HG03469 (cell line): Measurements from ENCODE around the gene AKR1A1.
"Not testable (repeated sequence)": the region's sequence is repeated elsewhere in the genome, so short reads cannot be mapped to it uniquely, and the experiment has no call there.

ENCODE experiments used
- ATAC-seq: cut with Tn5 transposase; IDR thresholded peaks from one replicate; pipeline ENCODE4 v1.9.1; 2021; ENCODE audit warnings: mild to moderate bottlenecking, moderate library complexity, moderate number of reproducible peaks; ENCODE audit not compliant: unreplicated experiment

The AKR1A1 gene

DNA sequence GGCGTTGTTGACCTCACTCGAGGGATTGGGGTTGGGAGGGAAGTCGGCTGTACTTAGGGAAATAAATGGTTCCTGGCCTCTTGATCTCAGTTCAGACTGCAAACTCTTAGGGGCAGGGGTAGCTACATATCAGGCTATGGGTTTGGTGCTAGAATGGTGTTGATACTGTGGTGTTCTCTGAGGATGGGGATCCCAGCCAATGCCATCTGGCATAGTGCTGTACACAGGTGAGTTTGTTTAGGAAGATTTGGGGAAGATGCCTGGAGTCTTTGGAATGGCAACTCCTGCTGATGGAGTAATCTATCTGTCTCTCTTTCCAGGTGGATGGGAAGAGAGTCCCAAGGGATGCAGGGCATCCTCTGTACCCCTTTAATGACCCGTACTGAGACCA is 18.9 kb downstream of the AKR1A1 start:
- ATAC-seq, result no peak

DNA sequence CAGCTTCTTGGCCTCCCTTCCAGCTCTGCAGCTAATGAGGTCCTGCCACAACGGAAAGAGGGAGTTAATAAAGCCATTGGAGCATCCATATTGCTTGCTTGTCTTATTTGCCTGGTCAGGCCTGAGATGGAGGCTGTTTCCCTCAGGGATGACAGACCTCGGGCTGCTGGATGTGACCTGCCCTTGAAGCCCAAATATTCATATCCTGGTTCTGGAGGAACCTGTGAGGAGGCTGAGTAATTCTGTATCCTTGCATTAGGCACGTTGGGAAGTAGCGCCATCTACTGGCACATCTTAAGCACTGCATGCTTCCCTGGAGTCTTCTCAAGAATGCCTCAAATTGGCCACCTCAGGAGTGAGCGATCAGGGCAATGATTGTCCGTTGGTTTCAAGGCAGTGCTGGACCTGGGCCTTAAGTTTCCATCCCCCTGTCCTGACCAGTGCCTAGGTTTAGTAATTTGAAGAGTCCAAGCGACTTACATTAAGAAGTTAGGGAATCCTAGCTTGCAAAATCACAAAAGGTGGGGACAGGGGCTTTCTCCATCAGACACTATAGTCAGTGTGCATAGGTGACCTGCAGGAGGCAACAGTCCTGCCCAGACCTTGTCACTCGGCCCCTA is 19.4 kb downstream of the AKR1A1 start:
- no peak for ATAC-seq

DNA sequence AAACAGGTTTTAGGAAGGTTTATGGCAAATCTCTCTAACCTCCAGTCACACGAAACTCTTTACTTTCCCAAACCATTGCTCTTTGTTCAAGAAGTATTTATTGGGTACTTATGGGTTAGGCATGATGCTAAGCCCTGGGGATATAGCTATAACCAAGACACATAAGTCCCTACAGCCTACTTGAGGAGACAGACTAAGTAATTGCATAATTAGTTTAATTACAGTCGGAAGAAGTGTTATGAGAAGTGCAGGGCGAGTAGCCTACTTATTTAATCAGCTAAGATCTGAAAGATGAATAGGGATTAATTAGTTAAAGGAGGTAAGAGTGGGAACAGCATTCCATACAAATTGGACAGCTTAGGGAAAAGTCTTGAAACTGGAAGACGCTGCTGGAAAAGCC is 20.0 kb downstream of the AKR1A1 start:
- no peak for ATAC-seq

DNA sequence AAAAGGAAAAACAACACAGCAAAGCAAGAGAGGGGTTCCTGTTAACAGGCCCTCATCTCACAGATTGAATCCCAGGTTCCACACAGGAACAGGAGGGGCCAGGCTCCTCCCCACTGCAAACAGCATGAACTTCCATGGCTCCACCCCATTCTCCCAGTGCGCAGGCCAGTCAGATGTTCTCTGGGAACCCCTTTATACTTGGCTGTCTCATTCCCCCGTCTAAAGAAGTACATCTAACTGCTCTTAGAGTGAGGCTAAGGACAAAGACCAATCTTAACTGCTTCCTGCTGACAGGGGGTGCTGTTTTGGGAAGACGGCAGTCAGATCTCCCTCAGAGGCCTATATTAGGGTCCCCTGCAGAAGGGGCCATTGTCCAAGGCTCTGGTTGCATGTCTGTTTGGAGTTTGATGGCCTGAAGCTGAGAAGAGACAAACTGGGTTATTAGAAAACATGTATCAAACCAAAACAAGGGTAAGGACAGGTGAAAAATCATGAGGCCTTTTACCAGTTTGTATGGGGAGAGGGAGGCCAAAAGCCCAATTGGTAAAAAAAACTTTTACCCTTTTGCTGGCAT is 22.7 kb downstream of the AKR1A1 start:
- no peak for ATAC-seq

DNA sequence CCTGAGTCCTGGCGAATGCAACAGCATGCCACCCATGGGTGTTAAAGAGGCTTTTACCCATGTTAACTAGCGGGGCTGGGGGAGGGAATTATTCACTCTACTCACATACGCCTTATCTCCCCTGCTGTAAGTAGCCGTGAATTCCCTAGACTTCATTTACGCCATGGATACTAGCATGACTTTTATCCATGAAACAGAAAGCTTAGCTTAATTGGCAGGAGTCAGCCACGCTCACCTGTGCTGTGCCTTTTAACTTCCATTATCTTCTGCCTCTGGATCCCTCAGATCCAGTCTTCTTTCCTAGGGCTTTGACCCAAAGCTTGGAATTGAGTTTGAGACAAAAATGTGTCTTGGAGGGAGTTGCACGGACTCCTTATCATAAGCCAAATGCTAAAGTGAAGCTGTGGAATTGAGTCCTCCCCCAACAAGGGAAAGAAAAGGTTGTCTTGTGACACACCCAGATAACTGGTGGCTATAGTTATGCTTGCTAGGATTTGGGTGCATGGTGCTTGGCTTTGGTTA is 23.5 kb downstream of the AKR1A1 start:
- no peak for ATAC-seq

DNA sequence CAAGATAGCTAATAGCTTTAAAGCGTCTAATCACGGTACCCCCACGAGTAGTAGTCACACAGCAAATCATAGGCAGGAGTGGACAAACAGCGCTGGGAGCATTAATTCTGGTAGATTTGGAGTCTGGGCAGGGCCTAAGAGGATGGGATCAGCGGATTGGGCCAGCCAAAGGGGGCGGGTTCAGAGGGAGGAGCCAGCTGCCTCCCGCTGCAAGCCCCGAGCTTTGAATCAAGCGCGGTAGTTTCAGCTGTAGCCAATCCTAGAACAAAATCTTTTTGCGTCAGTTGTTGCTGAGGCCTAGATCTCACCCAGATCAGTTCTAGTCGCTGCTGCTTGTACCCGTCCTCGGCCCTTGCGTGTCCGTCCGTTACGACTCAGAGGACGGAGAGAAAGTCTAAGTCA is 32.6 kb downstream of the AKR1A1 start:
- ATAC-seq, result peak; percentile 72

DNA sequence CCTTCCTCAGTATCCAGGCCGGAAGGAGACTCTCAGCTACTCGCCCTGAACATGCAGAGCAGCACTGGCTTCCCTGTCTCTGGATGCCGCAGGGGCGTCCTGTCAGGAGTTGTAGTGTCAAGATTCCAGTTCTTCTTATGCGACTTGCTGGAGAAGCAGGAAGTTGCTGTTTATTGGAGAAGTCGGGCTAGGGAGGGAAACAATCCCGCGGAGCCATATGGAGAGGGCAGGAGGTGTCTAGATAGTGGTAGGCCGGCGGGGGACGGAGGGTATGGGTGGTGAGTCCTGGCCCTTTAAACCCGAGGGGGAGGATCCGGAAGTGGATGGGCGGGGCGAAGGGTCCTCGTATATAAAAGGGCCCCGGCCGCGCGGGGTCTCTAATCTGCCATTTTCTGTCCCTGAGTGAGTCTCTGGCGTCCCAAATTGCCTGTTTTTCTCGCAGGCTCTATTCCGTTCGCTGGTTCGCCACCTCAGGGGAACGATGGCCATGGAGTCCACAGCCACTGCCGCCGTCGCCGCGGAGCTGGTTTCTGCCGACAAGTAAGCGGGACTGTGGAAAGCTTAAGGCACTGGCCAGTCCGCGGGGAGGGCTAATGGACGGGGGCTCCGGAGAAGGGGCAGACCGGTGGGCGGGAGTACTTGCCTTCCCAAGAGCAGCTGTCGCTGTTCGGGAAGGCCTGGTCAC is 33.2 kb downstream of the AKR1A1 start, which contains the start of gene NASP:
TSS of gene NASP (plus strand) at position 376 of the 685 bp plus-strand sequence. CDS start at position 482, 106 bp downstream.
- peak; percentile 20 for ATAC-seq

DNA sequence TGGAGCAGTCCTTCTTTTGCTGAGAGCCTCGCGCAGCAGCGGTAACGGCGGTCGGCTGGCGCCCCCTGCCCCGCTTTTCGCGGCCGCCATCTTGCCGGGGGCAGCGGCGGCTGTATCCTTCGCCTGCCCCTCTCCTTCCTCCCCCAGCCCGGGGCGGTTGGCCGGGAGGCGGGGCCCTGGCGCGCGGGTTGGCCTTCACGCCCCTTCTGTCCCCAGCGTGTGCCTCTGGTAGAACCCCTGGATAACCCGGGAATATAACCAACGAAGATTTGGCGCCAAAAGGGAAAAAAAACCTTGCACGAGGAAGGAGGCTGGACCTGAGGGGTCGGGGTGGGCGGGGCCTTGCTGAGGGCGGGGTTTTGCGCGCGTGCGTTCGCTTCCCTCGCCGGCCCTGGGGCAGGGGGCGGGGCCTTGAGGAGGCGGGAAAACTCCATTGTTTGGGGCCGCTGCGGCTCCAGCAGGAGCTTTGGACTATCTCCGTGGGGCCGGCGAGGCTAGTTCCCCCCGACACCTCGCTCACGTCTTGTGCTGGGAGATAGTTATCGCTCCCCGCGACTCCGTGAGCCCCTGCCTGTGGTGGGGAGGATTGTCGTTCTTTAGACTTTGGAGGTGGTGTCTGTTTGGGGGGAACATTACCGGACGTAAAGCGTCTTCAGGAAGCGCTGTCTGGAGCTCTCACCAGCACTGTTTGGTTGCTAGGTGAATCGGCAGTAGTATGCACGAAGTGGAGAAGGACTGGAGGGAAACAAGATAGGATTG is 33.9 kb downstream of the AKR1A1 start:
- no peak for ATAC-seq

DNA sequence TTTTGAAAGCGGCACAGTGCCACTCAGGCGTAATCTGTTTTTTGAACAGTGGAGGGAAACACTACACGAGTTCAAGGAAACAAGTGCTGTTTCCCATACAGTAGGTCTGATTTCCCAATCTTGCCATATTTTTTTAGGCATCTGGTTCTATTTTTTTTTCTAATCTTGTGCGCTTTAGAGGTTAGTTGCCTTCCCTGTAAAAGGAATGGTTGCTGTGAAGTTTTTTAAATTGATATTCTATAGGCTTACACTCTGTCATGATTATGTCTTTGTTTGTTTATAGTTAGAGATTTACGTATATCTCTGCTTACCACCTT is 34.4 kb downstream of the AKR1A1 start:
- no peak for ATAC-seq

DNA sequence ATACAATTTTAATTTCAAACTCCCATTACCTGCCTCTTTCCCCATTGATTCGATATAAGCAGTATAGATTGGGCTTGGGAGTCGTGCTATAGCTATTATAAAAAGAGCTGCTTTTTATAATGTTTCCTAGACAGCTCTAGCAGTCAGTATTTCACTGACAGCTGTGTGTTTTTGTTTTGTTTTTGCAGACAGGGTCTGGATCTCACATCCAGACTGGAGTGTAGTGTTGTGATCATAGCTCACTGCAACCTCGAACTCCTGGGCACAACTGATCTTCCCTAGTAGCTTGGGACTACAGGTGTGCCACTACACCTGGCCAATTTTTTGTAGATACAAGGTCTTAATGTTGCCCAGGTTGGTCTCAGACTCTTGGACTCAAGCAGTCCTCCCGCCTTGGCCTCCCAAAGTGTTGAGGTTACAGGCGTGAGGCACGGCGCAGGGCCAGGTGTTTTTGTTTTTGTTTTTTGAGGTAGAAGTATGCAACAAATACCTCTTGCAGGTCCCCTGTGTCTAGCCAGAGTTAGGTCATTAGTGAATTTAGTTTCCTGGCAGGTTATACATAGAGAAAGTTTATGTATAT is 35.0 kb downstream of the AKR1A1 start:
- ATAC-seq, result no peak

DNA sequence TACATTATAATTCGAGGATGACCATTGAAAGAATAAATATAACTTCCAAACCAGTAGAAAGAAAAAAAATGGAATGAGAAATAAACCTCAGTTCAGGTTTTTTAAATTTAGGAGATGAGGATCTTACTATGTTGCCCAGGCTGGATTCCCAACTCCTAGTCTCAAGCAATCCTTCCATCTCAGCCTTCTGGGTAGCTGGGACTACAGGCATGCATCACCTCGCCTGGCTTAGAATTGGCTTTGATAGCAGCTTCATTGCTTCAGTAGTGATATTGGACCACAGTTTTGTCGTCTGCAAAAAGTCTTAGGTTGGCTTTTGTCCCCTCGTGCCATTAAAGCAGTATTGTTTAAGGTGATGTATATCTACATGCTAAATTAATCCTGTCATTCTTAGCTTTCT is 36.1 kb downstream of the AKR1A1 start:
- ATAC-seq, result no peak

DNA sequence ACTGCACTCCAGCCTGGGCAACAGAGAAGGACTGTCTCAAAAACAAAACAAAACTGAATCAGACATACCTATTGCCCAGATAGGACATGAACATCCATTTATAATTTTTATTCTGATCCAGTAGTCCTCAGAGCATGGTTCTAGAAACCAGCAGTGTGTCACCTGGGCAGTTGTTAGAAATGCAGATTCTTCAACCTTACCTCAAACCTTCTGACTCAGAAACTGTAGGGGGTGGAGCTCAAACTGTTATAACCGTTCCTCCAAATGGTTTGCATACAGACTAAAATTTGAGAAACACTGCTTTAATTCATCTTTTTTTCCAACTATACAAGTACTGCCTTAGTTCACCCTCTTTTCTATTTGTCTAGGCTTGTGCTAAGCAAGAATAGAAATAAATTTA is 39.2 kb downstream of the AKR1A1 start:
- ATAC-seq, result no peak

DNA sequence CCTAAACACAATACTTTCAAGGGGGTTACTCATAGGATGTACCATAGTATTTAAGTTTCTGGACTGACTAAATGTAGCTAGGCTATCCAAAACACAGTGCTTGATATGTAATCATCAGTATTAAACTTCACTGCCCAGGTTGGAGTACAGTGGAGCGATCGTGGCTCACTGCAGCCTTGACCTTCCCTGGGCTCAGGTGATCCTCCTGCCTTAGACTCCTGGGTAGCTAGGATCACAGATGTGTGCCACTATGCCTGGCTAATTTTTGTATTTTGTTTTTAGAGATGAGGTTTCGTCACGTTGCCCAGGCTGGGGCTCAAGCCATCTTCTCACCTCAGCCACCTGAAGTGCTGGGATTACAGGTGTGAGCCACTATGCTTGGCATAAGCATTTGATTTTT is 43.8 kb downstream of the AKR1A1 start:
- no peak for ATAC-seq

DNA sequence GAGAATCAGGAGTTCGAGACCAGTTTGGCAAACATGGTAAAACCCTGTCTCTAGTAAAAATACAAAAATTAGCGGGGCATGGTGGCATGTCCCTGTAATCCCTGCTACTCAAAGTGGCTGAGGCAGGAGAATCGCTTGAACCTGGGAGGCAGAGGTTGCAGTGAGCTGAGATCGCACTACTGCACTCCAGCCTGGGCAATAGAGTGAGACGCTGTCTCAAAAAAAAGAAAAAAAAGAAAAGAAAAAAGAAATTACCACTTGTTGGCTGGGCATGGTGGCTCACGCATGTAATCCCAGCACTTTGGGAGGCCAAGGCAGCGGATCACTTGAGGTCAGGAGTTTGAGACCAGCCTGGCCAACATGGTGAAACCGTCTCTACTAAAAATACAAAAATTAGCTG is 46.1 kb downstream of the AKR1A1 start:
- not testable (repeated sequence) for ATAC-seq

DNA sequence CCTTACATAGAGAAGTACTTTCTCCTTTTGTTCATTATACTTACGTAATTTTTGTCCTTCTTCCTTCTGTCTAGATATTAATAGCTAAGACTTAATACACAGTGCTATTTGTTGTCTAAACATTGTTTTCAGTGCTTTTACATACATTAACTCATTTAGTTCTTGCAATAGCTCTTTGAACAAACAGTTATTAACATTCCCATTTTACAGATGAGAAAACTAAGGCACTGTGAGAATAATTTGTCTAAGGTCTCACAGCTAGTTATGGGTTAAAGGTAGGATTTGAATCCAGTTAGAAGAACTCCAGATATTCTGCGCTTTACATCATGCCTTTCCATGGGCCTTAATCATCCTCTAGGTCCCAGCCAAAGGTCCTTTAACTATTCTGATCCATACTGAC is 53.6 kb downstream of the AKR1A1 start:
- ATAC-seq, result no peak

DNA sequence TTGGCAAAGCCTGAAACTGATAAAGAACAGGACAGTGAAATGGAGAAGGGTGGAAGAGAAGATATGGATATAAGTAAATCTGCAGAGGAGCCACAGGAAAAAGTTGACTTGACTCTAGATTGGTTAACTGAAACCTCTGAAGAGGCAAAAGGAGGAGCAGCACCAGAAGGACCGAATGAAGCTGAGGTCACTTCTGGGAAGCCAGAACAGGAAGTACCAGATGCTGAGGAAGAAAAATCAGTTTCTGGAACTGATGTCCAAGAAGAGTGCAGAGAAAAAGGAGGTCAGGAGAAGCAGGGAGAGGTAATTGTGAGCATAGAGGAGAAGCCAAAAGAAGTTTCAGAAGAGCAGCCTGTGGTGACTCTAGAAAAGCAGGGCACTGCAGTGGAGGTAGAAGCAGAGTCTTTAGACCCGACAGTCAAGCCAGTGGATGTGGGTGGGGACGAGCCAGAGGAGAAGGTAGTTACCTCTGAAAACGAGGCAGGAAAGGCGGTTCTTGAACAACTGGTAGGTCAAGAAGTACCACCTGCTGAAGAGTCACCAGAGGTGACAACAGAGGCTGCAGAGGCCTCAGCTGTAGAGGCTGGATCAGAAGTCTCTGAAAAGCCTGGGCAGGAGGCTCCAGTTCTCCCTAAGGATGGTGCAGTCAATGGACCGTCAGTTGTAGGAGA is 56.9 kb downstream of the AKR1A1 start:
- ATAC-seq, result no peak

DNA sequence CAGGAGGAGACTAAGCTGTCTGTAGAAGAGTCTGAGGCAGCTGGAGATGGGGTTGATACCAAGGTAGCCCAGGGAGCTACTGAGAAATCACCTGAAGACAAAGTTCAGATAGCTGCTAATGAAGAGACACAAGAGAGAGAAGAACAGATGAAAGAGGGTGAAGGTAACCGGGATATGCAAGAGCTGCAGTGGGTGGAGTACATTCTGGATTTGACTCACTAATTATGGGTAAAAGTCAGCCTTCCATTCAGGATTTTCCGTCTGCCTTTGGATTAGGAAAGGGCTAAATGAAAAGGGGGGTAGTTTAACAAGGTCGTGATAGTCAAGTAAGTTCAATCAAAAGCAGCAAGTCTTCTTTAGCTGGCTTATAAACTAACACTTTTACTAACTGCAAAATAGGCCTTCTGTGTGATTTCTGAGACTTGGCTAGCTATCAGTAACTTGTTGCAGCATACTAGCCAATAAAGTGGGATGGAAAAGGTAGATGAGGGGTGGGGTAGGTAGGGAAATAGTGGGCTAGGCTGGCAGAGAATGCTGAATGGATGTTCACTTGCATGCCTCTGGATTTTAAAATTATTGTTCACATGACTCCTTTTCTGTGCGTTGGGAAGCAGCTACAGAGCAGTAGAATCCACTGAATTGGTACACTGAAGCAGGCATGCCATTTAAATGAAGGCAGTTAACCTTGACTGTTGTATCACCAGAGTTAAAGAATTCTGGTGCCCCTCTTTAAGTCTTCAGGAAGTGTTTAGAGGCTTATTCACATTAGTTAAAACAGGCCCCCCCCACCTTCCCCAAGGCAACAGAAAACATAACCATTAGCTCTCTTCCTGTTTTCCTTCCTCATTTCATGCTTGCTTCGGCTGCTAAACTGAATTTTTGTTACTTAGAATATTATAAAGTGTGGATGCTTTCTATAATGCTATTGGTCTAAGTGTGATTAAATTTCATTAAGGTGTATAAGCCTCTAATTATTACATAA is 57.8 kb downstream of the AKR1A1 start:
- no peak for ATAC-seq

DNA sequence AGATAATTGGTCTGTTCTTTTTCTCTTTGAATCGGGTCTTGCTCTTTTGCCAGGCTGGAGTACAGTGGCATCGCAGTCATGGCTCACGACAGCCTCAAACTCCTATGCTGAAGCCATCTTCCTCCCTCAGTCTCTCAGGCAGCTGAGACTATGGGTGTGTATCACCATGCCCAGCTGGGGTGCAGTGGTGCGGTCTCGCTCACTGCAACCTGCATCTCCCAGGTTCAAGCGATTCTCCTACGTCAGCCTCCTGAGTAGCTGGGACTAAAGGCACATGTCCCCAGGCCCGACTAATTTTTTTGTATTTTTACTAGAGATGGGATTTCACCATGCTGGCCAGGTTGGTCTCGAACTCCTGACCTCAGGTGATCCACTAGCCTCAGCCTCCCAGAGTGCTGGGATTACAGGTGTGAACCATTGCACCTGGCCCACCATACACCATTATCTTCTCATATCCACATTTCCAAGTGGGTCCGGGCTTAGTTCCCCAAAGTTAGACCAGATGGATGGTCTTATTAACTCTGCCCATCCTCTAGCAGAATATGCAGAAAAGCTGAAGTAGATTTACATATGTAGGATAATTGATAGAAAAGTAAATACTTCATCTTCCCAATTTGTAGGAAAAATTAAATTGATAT is 60.1 kb downstream of the AKR1A1 start:
- no peak for ATAC-seq

DNA sequence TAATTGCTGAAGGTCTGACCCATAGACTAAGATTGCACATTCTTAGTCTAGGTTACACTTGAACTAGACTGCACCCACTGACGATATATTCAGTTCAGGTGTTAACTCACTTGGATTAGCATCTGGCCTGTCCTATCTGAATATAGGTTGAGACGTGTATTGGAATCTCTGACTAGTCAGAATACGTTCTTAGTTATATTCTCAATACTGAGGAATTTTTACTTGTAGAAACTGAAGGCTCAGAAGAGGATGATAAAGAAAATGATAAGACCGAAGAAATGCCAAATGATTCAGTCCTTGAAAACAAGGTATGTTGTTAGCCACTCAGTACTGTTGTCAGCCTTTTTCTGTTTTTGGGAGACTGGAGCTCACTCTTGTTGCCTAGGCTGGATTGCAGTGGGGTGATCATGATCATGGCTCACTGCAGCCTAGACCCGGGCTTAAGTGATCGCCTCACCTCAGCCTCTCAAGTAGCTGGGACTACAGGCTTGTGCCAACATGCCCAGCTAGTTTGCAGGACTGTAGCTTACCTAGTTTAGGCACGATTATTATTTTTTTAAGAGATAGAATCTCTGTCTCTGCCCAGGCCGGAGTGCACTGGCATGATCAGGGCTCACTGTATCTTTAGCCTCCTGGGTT is 62.4 kb downstream of the AKR1A1 start:
- no peak for ATAC-seq
